KMS-11 (cell line): ENCODE measurements around the gene HSPH1.
"Not testable (repeated sequence)": the region's sequence is repeated elsewhere in the genome, so short reads cannot be mapped to it uniquely, and the experiment has no call there.

Experiments used
- H2AFZ ChIP-seq: fragments of 200-600 bp; sonication (generic); 2 replicates; pipeline ENCODE4 v1.6.1; 2016; ENCODE audit warnings: antibody characterized with exemption, mixed run types, low read depth
- H3K27ac ChIP-seq: fragments of 200-600 bp; sonication (generic); 2 replicates; pipeline ENCODE4 v1.6.1; 2016; ENCODE audit warnings: mild to moderate bottlenecking, mixed run types
- H3K27me3 ChIP-seq: fragments of 200-600 bp; sonication (generic); 2 replicates; pipeline ENCODE4 v1.6.1; 2017; ENCODE audit warnings: mild to moderate bottlenecking, low read depth, mixed run types, moderate library complexity; ENCODE audit not compliant: insufficient read depth
- H3K36me3 ChIP-seq: fragments of 200-600 bp; sonication (generic); 2 replicates; pipeline ENCODE4 v1.6.1; 2017; ENCODE audit warnings: mild to moderate bottlenecking, mixed run types; ENCODE audit not compliant: insufficient read depth
- H3K4me1 ChIP-seq: fragments of 200-600 bp; sonication (generic); 2 replicates; pipeline ENCODE4 v1.6.1; 2016; ENCODE audit warnings: mild to moderate bottlenecking, low read depth, mixed run types; ENCODE audit not compliant: poor library complexity, severe bottlenecking
- H3K4me2 ChIP-seq: fragments of 200-600 bp; sonication (generic); 2 replicates; pipeline ENCODE4 v1.7.0; 2016; ENCODE audit warnings: mild to moderate bottlenecking, mixed run types
- H3K4me3 ChIP-seq: fragments of 200-600 bp; sonication (generic); IDR thresholded peaks from 2 replicates; pipeline ENCODE4 v1.6.1; 2017; ENCODE audit warnings: low read depth, low read length, mixed read lengths; ENCODE audit not compliant: insufficient read depth
- H3K79me2 ChIP-seq: fragments of 200-600 bp; sonication (generic); 2 replicates; pipeline ENCODE4 v1.6.1; 2016; ENCODE audit warnings: low read depth, mixed run types; ENCODE audit not compliant: insufficient read depth
- H3K9ac ChIP-seq: fragments of 200-600 bp; sonication (generic); 2 replicates; pipeline ENCODE4 v1.6.1; 2016; ENCODE audit warnings: mild to moderate bottlenecking, mixed run types
- H4K20me1 ChIP-seq: fragments of 200-600 bp; sonication (generic); 2 replicates; pipeline ENCODE4 v1.6.1; 2016; ENCODE audit warnings: mild to moderate bottlenecking, mixed run types; ENCODE audit not compliant: insufficient read depth
- CTCF ChIP-seq: fragments of 200-600 bp; sonication (generic); conservative IDR thresholded peaks from 2 replicates; pipeline ENCODE4 v1.6.1; 2017; ENCODE audit warnings: low read depth, mild to moderate bottlenecking, antibody characterized with exemption, low read length, moderate library complexity, mixed read lengths

Gene HSPH1

GRCh38 chr13:31184451-31184850, 22.7 kb upstream of the HSPH1 start:
- Histone ChIP-seq H3K27me3 (no peaks in the 10 kb centered on the region), H3K36me3 (no peaks in the 10 kb centered on the region), H4K20me1 (no peaks in the 10 kb centered on the region), H3K4me1 (no peaks in the 10 kb centered on the region), H3K27ac (no peak overlapping the region), H3K4me3 (no peak overlapping the region), H3K9ac (no peak overlapping the region), H2AFZ (no peak overlapping the region), H3K4me2 (no peak overlapping the region), H3K79me2 (no peaks in the 10 kb centered on the region)
- TF ChIP-seq CTCF: no peak

GRCh38 chr13:31182987-31183386, 21.3 kb upstream of the HSPH1 start:
- H3K79me2 ChIP-seq: no peaks in the 10 kb centered on the region
- no peak overlapping the region for H3K4me3 ChIP-seq
- TF ChIP-seq CTCF: no peak
- H3K36me3 ChIP-seq: no peaks in the 10 kb centered on the region
- no peak overlapping the region for H3K9ac ChIP-seq
- H3K27ac ChIP-seq: no peak overlapping the region
- H3K27me3 ChIP-seq: no peaks in the 10 kb centered on the region
- no peaks in the 10 kb centered on the region for H4K20me1 ChIP-seq
- H3K4me2 ChIP-seq: no peak overlapping the region
- no peaks in the 10 kb centered on the region for H3K4me1 ChIP-seq
- no peak overlapping the region for H2AFZ ChIP-seq

- Histone ChIP-seq H3K4me1 (no peaks in the 10 kb centered on the region), H2AFZ (no peak overlapping the region), H3K9ac (no peak overlapping the region), H3K4me2 (no peak overlapping the region), H4K20me1 (no peaks in the 10 kb centered on the region), H3K27ac (no peak overlapping the region), H3K36me3 (no peaks in the 10 kb centered on the region), H3K27me3 (no peaks in the 10 kb centered on the region), H3K4me3 (no peak overlapping the region), H3K79me2 (no peaks in the 10 kb centered on the region)
- no peak for TF ChIP-seq CTCF
Observed at GRCh38 chr13:31179754-31180153, 18.1 kb upstream of the HSPH1 start.

- no peaks in the 10 kb centered on the region for H3K36me3 ChIP-seq
- TF ChIP-seq CTCF: no peak
- no peaks in the 10 kb centered on the region for H3K4me1 ChIP-seq
- no peaks in the 10 kb centered on the region for H3K27me3 ChIP-seq
- no peak overlapping the region for H3K9ac ChIP-seq
- H3K27ac ChIP-seq: no peak overlapping the region
- no peak overlapping the region for H3K4me2 ChIP-seq
- no peak overlapping the region for H3K4me3 ChIP-seq
- H2AFZ ChIP-seq: no peak overlapping the region
- H3K79me2 ChIP-seq: no peaks in the 10 kb centered on the region
- no peaks in the 10 kb centered on the region for H4K20me1 ChIP-seq
Observed at GRCh38 chr13:31179241-31179640, 17.5 kb upstream of the HSPH1 start.

GRCh38 chr13:31177813-31178495, 16.2 kb upstream of the HSPH1 start:
- not testable (repeated sequence) for H3K9ac ChIP-seq, H3K4me2 ChIP-seq, H2AFZ ChIP-seq, H3K36me3 ChIP-seq, H3K79me2 ChIP-seq, H4K20me1 ChIP-seq, H3K4me3 ChIP-seq, H3K27me3 ChIP-seq, H3K27ac ChIP-seq, H3K4me1 ChIP-seq
